Astrocyte (in vitro differentiated cells and primary cell): ENCODE results near the gene TFIP11. TPM values are rescaled to one million over a fixed set of nuclear protein-coding genes. Genes with fewer than 3 reads are reported as not detected.

Experiments used
- DNase-seq: peaks from one replicate; pipeline ENCODE4 v3.0.0-alpha.2; 2010; ENCODE audit warnings: low read depth
- FAIRE-seq: peaks from 2 replicates; lab custom pipeline; 2011; peaks lifted over from hg19 to GRCh38; lab: Jason Lieb, UNC
- H2AFZ ChIP-seq: 2 replicates; pipeline ENCODE4 v1.6.0; 2012; ENCODE audit warnings: low read depth, low read length, inconsistent platforms
- H3K27ac ChIP-seq: 2 replicates; pipeline ENCODE4 v1.5.1; 2011; ENCODE audit warnings: low read depth, low read length, inconsistent platforms
- H3K27me3 ChIP-seq: 2 replicates; pipeline ENCODE4 v1.6.0; 2011; ENCODE audit warnings: low read length, inconsistent platforms; ENCODE audit not compliant: insufficient read depth
- H3K36me3 ChIP-seq: 2 replicates; pipeline ENCODE4 v1.5.1; 2011; ENCODE audit warnings: low read length, inconsistent platforms; ENCODE audit not compliant: insufficient read depth
- H3K4me1 ChIP-seq: 2 replicates; pipeline ENCODE4 v1.5.1; 2011; ENCODE audit warnings: low read length, inconsistent platforms; ENCODE audit not compliant: insufficient read depth
- H3K4me2 ChIP-seq: 2 replicates; pipeline ENCODE4 v1.6.0; 2012; ENCODE audit warnings: low read length, inconsistent platforms
- H3K4me3 ChIP-seq: 2 replicates; pipeline ENCODE4 v1.5.1; 2011; ENCODE audit warnings: low read depth, mild to moderate bottlenecking, low read length, inconsistent platforms; ENCODE audit not compliant: insufficient read depth
- H3K79me2 ChIP-seq: 2 replicates; pipeline ENCODE4 v1.6.0; 2012; ENCODE audit warnings: mild to moderate bottlenecking, low read length, inconsistent platforms; ENCODE audit not compliant: insufficient read depth
- H3K9ac ChIP-seq: 2 replicates; pipeline ENCODE4 v1.6.0; 2012; ENCODE audit warnings: mild to moderate bottlenecking, low read length, inconsistent platforms
- H3K9me3 ChIP-seq: 2 replicates; pipeline ENCODE4 v1.5.1; 2012; ENCODE audit warnings: low read depth, mild to moderate bottlenecking, low read length, inconsistent platforms; ENCODE audit not compliant: insufficient read depth
- H4K20me1 ChIP-seq: 2 replicates; pipeline ENCODE4 v1.6.0; 2012; ENCODE audit warnings: low read length, inconsistent platforms; ENCODE audit not compliant: insufficient read depth
- H3K27ac Mint-ChIP-seq: one replicate; pipeline ENCODE4 v1.8.0; 2021; ENCODE audit warnings: mild to moderate bottlenecking, mixed read lengths; ENCODE audit not compliant: unreplicated experiment
- H3K27me3 Mint-ChIP-seq: one replicate; pipeline ENCODE4 v1.8.0; 2021; ENCODE audit warnings: low read depth, mixed read lengths; ENCODE audit not compliant: unreplicated experiment
- H3K36me3 Mint-ChIP-seq: one replicate; pipeline ENCODE4 v1.8.0; 2021; ENCODE audit warnings: low read depth, mixed read lengths; ENCODE audit not compliant: unreplicated experiment
- H3K4me1 Mint-ChIP-seq: one replicate; pipeline ENCODE4 v1.8.0; 2021; ENCODE audit warnings: low read depth, mixed read lengths; ENCODE audit not compliant: unreplicated experiment
- H3K4me3 Mint-ChIP-seq: one replicate; pipeline ENCODE4 v1.8.0; 2021; ENCODE audit warnings: mild to moderate bottlenecking, moderate library complexity, mixed read lengths; ENCODE audit not compliant: unreplicated experiment
- H3K9me3 Mint-ChIP-seq: one replicate; pipeline ENCODE4 v1.8.0; 2021; ENCODE audit warnings: mild to moderate bottlenecking, mixed read lengths; ENCODE audit not compliant: unreplicated experiment
- CTCF ChIP-seq: IDR thresholded peaks from 2 replicates; pipeline ENCODE4 v1.5.1; 2011; ENCODE audit warnings: low read depth, mild to moderate bottlenecking, inconsistent platforms, low read length, moderate library complexity; ENCODE audit not compliant: insufficient read depth
- EZH2 ChIP-seq: IDR thresholded peaks from 2 replicates; pipeline ENCODE4 v1.6.1; 2012; ENCODE audit warnings: mild to moderate bottlenecking, low read length, inconsistent platforms; ENCODE audit not compliant: insufficient read depth
- total RNA-seq: library from RNA; stranded (reverse); gene quantifications from 2 replicates; pipeline ENCODE4 v1.2.1, GENCODE V29; 2021

Gene TFIP11
- total RNA-seq, 1 donor from 2014 or later, result 36.9 TPM

DNA sequence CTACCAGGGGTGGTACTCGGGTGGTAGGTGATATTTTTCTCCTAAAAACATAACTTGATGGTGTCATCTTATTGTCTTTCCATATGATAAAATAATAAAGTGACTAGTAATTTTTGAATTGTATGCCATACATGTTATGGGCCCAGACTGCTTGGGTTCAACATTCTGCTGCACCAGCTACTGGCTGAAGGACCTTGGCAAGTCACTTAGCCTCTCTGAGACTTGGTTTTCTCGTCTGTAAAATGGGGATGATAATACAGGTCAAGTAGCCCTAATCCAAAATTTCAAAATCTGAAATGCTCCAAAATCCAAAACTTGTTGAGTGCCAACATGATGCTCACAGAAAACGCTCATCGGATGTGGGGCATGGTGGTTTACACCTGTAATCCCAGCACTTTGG, 35.6 kb upstream of the TFIP11 start:
- TF ChIP-seq CTCF, result no peak
- TF ChIP-seq EZH2, result no peak
- no peak overlapping the region for H3K27ac Mint-ChIP-seq
- peaks cover 40% of the 10 kb centered on the region for H3K4me1 Mint-ChIP-seq
- no peak overlapping the region for H2AFZ ChIP-seq
- no peaks in the 10 kb centered on the region for H3K36me3 ChIP-seq
- H3K4me3 Mint-ChIP-seq, result no peak overlapping the region
- no peaks in the 10 kb centered on the region for H3K27me3 Mint-ChIP-seq
- no peak overlapping the region for H3K4me3 ChIP-seq
- no peaks in the 10 kb centered on the region for H3K9me3 ChIP-seq
- no peak overlapping the region for H3K27ac ChIP-seq
- peaks cover 46% of the 10 kb centered on the region for H3K79me2 ChIP-seq
- no peak overlapping the region for H3K4me2 ChIP-seq
- peaks cover 1% of the 10 kb centered on the region for H3K9me3 Mint-ChIP-seq
- H3K9ac ChIP-seq, result no peak overlapping the region
- H3K4me1 ChIP-seq, result peaks cover 29% of the 10 kb centered on the region
- H4K20me1 ChIP-seq, result peaks cover 26% of the 10 kb centered on the region
- H3K27me3 ChIP-seq, result no peaks in the 10 kb centered on the region
- no peak for DNase-seq
- no peak for FAIRE-seq
- H3K36me3 Mint-ChIP-seq, result peaks cover 15% of the 10 kb centered on the region

DNA sequence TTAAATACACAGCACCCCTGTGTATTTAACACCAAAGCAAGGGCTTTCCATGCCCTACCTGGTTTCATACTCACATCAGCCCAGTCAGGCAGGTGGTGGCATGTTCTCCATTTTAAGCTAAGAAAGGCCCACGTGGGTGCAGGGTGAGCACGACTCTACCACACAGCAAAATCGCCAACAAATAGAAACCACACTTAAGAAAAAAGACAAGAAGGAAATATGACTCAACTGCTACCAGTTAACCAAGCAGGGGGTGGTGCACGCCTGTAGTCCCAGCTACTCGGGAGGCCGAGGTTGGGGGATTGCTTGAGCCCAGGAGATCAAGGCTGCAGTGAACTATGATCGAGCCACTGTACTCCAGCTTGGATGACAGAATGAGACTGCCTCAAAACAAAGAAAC, 35.2 kb upstream of the TFIP11 start:
- Mint-ChIP-seq H3K27ac (no peak overlapping the region), H3K4me1 (peaks cover 40% of the 10 kb centered on the region), H3K36me3 (peaks cover 17% of the 10 kb centered on the region), H3K27me3 (no peaks in the 10 kb centered on the region), H3K9me3 (peaks cover 1% of the 10 kb centered on the region), H3K4me3 (no peak overlapping the region)
- peaks cover 25% of the 10 kb centered on the region for H3K4me1 ChIP-seq
- H3K4me3 ChIP-seq, result no peak overlapping the region
- no peak for FAIRE-seq
- peaks cover 26% of the 10 kb centered on the region for H4K20me1 ChIP-seq
- TF ChIP-seq CTCF (no peak), EZH2 (no peak)
- H3K9ac ChIP-seq, result no peak overlapping the region
- no peaks in the 10 kb centered on the region for H3K9me3 ChIP-seq
- no peak overlapping the region for H3K4me2 ChIP-seq
- H3K27ac ChIP-seq, result no peak overlapping the region
- no peaks in the 10 kb centered on the region for H3K36me3 ChIP-seq
- H2AFZ ChIP-seq, result no peak overlapping the region
- DNase-seq, result no peak
- H3K27me3 ChIP-seq, result no peaks in the 10 kb centered on the region
- peaks cover 49% of the 10 kb centered on the region for H3K79me2 ChIP-seq

- Histone ChIP-seq H3K9me3 (no peaks in the 10 kb centered on the region), H4K20me1 (peaks cover 26% of the 10 kb centered on the region), H3K79me2 (peaks cover 39% of the 10 kb centered on the region), H3K27me3 (no peaks in the 10 kb centered on the region), H2AFZ (no peak overlapping the region), H3K4me2 (no peak overlapping the region), H3K9ac (no peak overlapping the region), H3K36me3 (no peaks in the 10 kb centered on the region), H3K4me3 (no peak overlapping the region), H3K4me1 (peaks cover 13% of the 10 kb centered on the region), H3K27ac (no peak overlapping the region)
- Mint-ChIP-seq H3K27me3 (no peaks in the 10 kb centered on the region), H3K36me3 (peaks cover 18% of the 10 kb centered on the region), H3K9me3 (peaks cover 1% of the 10 kb centered on the region), H3K4me1 (peaks cover 32% of the 10 kb centered on the region), H3K27ac (peak overlapping the region; percentile 6), H3K4me3 (peak overlapping the region; percentile 25)
- FAIRE-seq (no peak), DNase-seq (no peak)
- no peak for TF ChIP-seq CTCF
- TF ChIP-seq EZH2, result no peak
These were observed 34.0 kb upstream of the TFIP11 start for GRCh38 chr22:26546282-26546681.
